HG02870 (cell line): ENCODE data around the gene IL3.

Experiments
- ATAC-seq: cut with Tn5 transposase; IDR thresholded peaks from one replicate; pipeline ENCODE4 v1.9.1; 2021; ENCODE audit warnings: mild to moderate bottlenecking, moderate library complexity; ENCODE audit not compliant: unreplicated experiment

IL3 gene

GRCh38 chr5:132110930-132111329, 50.5 kb downstream of the IL3 start:
- no peak for ATAC-seq

GRCh38 chr5:132112111-132112510, 51.7 kb downstream of the IL3 start:
- ATAC-seq: no peak
